GM04504 (cell line): ENCODE data around the gene PXMP2.
"Not testable (repeated sequence)": the region's sequence is repeated elsewhere in the genome, so short reads cannot be mapped to it uniquely, and the experiment has no call there.

Experiments used
- DNase-seq: peaks from one replicate; pipeline ENCODE4 v3.0.0-alpha.2; 2012; ENCODE audit warnings: low read depth

PXMP2 gene

GRCh38 chr12:132660052-132660451, 27.3 kb upstream of the PXMP2 start:
- no peak for DNase-seq

- no peak for DNase-seq
Measured at GRCh38 chr12:132660996-132661395, 26.4 kb upstream of the PXMP2 start.

DNA sequence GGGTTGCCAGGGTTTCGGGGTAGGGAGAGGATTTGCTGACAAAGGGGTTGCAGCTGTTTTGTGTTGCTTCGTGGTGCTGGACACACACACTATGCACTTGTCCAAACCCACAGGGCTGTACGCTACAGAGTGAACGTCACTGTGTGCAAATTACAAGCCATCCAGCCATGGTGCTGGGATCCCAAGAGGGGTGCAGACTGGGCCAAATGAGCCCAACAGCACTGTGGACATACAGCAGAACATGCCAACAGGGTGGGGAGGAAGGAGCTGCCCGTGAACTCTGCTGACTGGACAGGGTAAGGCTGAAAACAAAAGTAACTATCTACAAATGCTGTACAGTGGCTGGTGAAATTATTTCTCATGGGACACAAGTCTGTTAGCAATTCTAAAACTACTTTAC, 25.4 kb upstream of the PXMP2 start:
- DNase-seq: no peak

GRCh38 chr12:132662901-132663755, 24.3 kb upstream of the PXMP2 start:
- no peak for DNase-seq

DNA sequence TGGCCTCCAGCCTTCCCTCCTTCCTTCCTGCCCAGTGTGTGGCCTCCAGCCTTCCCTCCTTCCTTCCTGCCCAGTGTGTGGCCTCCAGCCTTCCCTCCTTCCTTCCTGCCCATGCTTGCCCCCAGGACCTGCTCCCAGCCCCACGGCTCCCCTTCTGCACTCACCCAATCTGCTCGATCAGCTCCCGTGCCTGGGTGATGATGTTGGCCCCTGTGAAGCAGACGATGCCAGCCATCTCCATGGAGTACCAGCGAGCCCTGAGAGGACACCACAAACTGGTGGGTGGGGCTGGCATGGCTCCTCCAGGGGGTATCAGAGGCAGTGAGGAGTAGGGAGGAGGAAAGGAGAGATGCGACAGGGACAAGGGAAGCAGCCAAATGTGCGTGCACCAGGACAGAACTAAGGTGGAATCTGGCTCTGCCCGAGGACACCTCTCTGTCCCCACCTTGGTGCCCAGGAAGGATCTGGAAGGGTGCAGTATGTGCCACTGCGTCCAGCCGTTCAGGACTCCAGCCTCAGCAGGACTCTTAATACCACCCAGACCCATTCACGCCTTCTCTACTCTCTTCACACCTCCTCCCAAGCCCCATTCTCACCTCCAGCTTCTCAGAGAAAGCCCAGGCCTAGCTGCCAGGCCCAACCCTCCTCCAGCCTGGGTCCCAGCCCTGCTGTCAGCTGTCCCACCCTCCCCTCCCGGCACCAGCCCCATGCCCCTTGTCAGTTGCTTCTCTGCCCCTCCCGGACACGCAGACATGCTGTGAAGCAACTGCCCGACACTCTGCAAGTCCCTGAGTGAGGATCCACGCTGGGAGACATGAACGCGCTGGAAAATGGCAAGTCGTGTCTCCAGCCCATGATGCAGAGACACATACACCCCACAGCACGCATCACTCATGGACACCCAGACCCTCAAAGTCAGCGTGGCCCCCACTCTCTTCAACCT, 22.9 kb upstream of the PXMP2 start:
- DNase-seq: no peak

GRCh38 chr12:132665149-132665491, 22.3 kb upstream of the PXMP2 start:
- DNase-seq: no peak

- DNase-seq: no peak
Measured at GRCh38 chr12:132665794-132666193, 21.6 kb upstream of the PXMP2 start.

- no peak for DNase-seq
Measured at GRCh38 chr12:132668191-132669088, 18.9 kb upstream of the PXMP2 start.

DNA sequence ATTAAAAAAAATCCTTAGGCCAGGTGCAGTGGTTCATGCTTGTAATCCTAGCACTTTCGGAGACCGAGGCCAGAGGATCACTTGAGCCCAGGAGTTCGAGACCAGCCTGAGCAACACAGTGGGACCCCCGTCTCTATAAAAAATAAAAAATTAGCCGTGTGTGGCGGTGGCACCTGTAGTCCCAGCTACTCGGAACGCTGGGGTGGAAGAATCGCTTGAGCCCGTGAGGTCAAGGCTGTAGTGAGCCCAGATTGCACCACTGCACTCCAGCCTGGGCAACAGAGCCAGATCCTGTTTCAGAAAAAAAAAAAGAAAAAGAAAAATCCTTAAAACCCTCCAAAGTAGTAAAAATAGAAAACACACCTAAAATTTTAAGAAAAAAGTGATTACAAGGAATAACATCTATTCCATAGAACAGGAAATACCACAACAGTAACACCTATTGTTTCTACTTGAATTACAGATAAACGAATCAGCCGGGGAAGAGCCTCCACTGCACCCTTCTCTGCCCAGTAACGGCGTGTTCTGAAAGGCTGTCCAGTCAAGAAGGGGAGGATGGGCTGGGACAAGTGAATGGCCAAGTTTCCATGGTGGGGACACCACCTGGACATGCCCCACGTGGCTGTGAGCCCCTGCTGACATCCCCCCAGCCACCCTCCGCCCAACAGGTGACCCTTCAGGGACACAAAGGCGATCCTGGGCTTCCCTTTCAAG, 18.1 kb upstream of the PXMP2 start:
- no peak for DNase-seq

DNA sequence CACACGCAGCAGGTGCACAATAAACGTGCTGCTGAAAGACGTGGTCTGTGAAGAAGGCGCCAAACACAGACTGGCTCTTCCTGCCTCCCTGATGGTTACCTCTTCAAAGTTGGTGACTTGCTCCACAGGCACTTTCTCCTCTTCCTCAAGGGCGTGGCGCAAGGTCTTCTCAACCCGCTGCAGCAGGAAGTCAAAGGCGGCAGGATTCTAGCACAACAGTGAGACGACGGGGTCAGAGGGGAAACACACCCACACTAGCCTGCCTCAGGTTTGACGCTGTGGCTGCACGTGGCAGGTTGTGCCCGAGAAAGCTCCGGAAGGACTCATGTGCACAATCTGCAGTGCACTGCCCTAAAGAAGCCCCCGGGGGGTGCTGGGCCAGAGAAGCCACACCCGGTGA, 15.3 kb upstream of the PXMP2 start:
- DNase-seq: no peak

GRCh38 chr12:132672678-132673077, 14.7 kb upstream of the PXMP2 start:
- no peak for DNase-seq

- no peak for DNase-seq
Measured at GRCh38 chr12:132673288-132674179, 13.9 kb upstream of the PXMP2 start.

GRCh38 chr12:132674561-132674960, 12.8 kb upstream of the PXMP2 start:
- no peak for DNase-seq

- DNase-seq: no peak
Measured at GRCh38 chr12:132675757-132676432, 11.5 kb upstream of the PXMP2 start.

DNA sequence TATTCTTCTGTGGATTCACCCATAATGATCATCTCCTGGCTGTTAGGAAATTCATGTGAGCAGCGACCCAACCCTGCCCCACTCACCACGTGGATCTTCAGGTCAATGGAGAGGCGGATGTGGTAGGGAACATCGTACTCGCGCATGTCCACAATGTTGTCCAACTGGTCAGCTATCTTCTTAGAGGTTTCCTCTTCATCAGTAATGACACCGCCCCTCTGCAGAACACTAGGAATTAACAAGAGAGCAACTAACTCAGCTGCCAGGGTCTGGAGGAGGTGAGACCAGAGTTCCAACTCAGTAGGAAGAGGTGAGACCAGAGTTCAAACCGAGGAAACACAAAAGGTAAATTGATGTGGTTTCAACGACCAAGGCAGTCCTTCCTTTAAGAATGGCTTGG, 9.9 kb upstream of the PXMP2 start:
- no peak for DNase-seq

- no peak for DNase-seq
Measured at GRCh38 chr12:132685400-132685799, 2.0 kb upstream of the PXMP2 start.

- no peak for DNase-seq
Measured at GRCh38 chr12:132686825-132687210, 569 bp upstream of the PXMP2 start.

DNA sequence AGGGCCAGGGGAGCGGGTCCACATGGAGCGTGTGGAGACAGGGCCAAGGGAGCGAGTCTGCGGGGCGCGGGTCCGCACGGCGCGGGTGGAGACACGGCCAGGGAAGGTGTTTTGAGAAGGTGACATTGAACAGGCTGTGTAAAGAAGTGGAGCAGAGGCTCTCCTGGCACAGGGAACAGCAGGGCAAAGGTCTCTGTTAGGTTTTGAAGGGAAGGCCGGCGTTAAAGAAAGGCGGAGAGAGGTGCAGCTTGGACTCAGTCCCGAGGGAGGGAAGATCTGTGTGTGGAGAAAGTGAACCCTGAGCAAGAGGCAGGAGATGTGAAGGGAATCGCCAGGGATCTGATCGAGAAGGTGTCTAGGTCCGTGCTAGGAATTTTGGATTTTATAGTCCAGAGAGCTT, 1.8 kb downstream of the PXMP2 start:
- no peak for DNase-seq

- DNase-seq: no peak
Measured at GRCh38 chr12:132690112-132690511, 2.7 kb downstream of the PXMP2 start.

DNA sequence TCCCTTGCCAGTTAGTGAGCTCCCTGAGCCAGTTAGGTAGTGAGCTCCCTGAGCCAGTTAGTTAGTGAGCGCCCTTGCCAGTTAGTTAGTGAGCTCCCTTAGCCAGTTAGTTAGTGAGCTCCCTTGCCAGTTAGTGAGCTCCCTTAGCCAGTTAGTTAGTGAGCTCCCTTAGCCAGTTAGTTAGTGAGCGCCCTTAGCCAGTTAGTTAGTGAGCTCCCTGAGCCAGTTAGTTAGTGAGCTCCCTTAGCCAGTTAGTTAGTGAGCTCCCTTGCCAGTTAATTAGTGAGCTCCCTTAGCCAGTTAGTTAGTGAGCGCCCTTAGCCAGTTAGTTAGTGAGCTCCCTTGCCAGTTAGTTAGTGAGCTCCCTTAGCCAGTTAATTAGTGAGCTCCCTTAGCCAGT, 4.6 kb downstream of the PXMP2 start:
- not testable (repeated sequence) for DNase-seq
